NCI-H2081 (cell line): ENCODE results near the gene NUP160.
"Not testable (repeated sequence)": the region's sequence is repeated elsewhere in the genome, so short reads cannot be mapped to it uniquely, and the experiment has no call there.

Experiments used
- DNase-seq, 2 experiments: peaks; one replicate each; lab custom pipeline; 2025; lab: John Stamatoyannopoulos, UW

The NUP160 gene

GRCh38 chr11:47791774-47792430 is 56.2 kb downstream of the NUP160 start:
- DNase-seq: no peak

GRCh38 chr11:47790017-47790416 is 58.1 kb downstream of the NUP160 start:
- not testable (repeated sequence) for DNase-seq

GRCh38 chr11:47788181-47788580 is 60.0 kb downstream of the NUP160 start:
- DNase-seq: no peak

- peak in 1 of 2 experiments; percentile 12 for DNase-seq
These were observed 61.8 kb downstream of the NUP160 start for GRCh38 chr11:47786373-47786772.

- DNase-seq: no peak
These were observed 63.3 kb downstream of the NUP160 start for GRCh38 chr11:47784785-47785381.

- DNase-seq: no peak
These were observed 65.0 kb downstream of the NUP160 start for GRCh38 chr11:47783087-47783610.

- DNase-seq: no peak
These were observed 69.2 kb downstream of the NUP160 start for GRCh38 chr11:47778878-47779483.

- DNase-seq: no peak
These were observed 72.8 kb downstream of the NUP160 start for GRCh38 chr11:47775240-47775869.

- DNase-seq: no peak
These were observed 74.3 kb downstream of the NUP160 start for GRCh38 chr11:47773882-47774281.

GRCh38 chr11:47769556-47769955 is 78.6 kb downstream of the NUP160 start:
- DNase-seq: not testable (repeated sequence)

- peak; percentile 72 to 91 for DNase-seq
These were observed 80.0 kb downstream of the NUP160 start for GRCh38 chr11:47768101-47768612.

GRCh38 chr11:47766509-47767227 is 81.5 kb downstream of the NUP160 start:
- peak; percentile 33 to 69 for DNase-seq

- no peak for DNase-seq
These were observed 83.1 kb downstream of the NUP160 start for GRCh38 chr11:47765086-47765485.

GRCh38 chr11:47759291-47759690 is 88.9 kb downstream of the NUP160 start:
- DNase-seq: not testable (repeated sequence)

GRCh38 chr11:47756208-47756607 is 91.9 kb downstream of the NUP160 start:
- DNase-seq: no peak

GRCh38 chr11:47750725-47751124 is 97.4 kb downstream of the NUP160 start:
- no peak for DNase-seq

GRCh38 chr11:47742494-47742893 is 105.7 kb downstream of the NUP160 start:
- not testable (repeated sequence) for DNase-seq

GRCh38 chr11:47737817-47738216 is 110.3 kb downstream of the NUP160 start:
- not testable (repeated sequence) for DNase-seq

GRCh38 chr11:47732271-47732670 is 115.9 kb downstream of the NUP160 start:
- DNase-seq: no peak

GRCh38 chr11:47731475-47731874 is 116.7 kb downstream of the NUP160 start:
- no peak for DNase-seq
